ENCODE data around the gene B4GALNT4.
A peak's percentile ranks its signal among the peaks of the same experiment; 100 is the strongest.
"Not testable (repeated sequence)": the region's sequence is repeated elsewhere in the genome, so short reads cannot be mapped to it uniquely, and the experiment has no call there.

The B4GALNT4 gene

DNA sequence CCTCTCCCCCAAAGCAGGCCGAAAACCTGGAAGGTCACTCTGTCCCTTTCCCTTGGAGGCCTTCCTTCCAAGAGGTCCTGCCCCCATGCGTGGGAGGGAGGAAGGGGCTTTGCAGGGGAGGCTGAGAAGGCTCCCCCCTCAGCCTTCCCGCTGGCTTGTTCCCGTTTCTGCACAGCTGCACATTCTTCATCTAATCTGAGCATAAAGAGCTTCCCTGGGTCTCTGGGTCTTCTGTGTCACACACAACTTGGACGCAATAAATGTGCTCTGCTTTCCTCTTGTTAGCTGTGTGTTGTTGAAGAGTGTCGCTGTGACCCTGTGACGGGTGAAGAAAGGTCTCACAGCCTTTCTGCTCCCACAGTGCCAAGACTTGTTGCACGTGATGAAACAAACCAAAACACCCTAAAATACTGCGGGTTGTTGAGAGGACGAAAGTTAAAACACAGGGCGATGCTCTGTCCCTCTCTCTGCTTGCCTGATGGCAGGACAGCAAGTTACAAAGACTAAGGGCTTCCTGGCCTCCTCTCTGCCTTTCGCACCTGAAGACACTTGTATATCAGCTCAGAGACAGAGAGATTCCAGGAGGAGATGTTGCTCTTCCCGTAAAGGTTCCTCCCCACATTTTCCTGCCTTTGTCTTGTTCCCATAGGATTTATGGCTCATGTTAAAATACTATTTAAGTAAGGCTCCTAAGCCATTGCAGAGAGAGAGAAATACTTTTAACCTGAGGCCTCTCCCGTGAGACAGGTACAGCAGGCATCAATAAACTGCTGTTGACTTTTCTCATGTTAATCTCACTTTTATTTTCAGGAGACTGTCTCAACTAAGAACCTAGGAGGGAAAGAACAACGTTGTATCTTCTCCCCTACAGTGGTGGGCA, 33.3 kb upstream of the B4GALNT4 start:
- DNase-seq = peak in 7 of 51 donors; percentile 17 to 56 (median 36)

- DNase-seq = no peak
Measured at GRCh38 chr11:336659-337198, 32.6 kb upstream of the B4GALNT4 start.

GRCh38 chr11:337711-338110, 31.6 kb upstream of the B4GALNT4 start:
- DNase-seq = no peak

- DNase-seq = no peak
Measured at GRCh38 chr11:339963-340362, 29.3 kb upstream of the B4GALNT4 start.

- DNase-seq = no peak
Measured at GRCh38 chr11:340539-341512, 28.5 kb upstream of the B4GALNT4 start.

GRCh38 chr11:342328-342727, 27.0 kb upstream of the B4GALNT4 start:
- no peak for DNase-seq

- DNase-seq = no peak
Measured at GRCh38 chr11:344836-345578, 24.3 kb upstream of the B4GALNT4 start.

- no peak for DNase-seq
Measured at GRCh38 chr11:346529-346928, 22.8 kb upstream of the B4GALNT4 start.

GRCh38 chr11:349270-349954, 19.9 kb upstream of the B4GALNT4 start:
- not testable (repeated sequence) for DNase-seq

GRCh38 chr11:350033-350722, 19.1 kb upstream of the B4GALNT4 start:
- not testable (repeated sequence) for DNase-seq

GRCh38 chr11:350723-351255, 18.5 kb upstream of the B4GALNT4 start:
- DNase-seq = no peak

DNA sequence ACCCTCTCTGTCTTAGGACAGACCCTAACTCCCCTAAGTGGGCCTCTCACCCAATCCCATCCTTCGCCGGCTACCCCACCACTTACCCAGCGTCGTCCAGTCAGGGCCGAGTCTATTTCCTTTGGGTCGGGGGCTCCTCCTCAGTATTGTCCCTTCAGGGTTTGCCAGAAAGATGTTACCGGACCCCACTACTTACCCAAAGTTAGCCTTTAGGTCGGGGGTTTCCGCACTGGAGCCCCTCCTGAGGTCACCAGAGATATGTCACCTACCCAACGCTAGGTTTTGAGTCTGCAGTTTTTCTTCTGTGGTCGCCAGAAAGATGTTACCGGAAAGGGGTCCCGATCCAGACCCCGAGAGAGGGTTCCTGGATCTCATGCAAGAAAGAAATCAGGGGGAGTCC, 17.9 kb upstream of the B4GALNT4 start:
- DNase-seq = no peak

DNA sequence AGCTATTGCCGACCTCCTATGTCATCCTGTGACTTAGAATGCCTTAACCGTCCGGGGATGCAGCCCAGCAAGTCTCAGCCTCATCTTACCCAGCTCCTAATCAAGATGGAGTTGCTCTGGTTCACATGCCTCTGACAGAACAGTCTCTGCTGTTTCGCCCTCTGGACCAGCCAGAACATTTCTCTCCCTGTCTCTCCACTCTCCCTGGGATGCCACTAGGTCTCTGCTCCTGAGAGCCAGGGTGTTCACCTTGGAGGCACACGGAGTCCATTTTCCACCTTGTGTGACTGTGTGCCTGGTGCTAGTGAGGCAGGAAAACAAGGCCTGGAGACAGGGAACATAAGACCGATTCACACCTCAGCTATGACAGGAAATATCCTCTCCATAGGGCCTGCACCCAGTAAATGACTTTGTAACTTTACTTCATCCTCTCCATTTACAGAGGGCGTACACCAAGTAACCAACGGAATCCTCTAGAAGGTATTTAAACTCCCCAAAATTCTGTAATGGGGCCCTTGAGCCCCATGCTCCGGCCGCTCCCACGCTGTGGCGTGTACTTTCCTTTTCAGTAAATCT, 16.8 kb upstream of the B4GALNT4 start:
- no peak for DNase-seq

GRCh38 chr11:353179-353873, 16.0 kb upstream of the B4GALNT4 start:
- peak in 41 of 51 donors; percentile 20 to 91 (median 67) for DNase-seq

DNA sequence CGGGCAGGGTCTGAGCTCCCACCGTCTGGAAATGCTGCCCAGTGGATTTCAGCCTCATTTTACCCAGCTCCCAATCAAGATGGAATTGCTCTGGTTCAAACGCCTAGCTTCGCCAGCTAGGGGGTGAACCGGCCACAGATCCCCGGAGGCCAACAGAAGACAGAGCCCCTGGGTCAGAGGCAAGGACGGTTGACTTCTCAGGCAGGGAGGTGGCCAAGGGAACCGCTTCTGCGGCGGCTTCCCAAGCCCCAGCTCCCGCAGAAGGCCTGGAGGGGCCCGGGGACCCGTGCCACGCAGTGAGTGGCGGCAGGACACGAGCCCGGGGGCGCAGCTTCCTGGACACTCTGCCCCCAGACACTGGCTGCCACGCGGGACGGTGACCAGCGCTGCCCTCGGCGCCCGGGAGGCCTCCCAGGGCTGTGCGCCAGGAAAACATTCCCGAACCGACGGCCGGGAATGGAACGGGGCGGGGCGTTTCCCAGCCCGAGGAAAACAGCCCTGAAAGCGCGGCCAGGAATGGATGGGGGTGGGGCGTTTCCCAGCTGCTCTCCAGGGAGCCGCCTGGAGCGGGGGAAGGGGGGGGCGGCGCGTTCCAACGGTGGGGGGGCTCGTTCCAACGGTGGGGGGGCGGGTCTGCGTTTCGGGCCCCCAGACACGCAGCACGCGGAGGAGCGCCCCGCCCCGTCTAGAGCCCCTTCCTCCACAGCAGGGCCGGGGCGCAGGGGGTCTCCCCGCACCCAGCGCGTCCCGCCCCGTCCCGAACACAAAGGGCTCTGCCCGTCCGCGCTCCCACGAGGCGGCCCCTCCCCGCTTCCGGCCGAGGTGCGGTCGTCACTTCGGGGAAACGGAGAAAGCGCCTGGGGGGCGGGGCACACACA, 13.5 kb upstream of the B4GALNT4 start:
- DNase-seq = peak in 43 of 51 donors; percentile 28 to 90 (median 67)

- DNase-seq = no peak
Measured at GRCh38 chr11:356610-357009, 12.7 kb upstream of the B4GALNT4 start.

- DNase-seq = no peak
Measured at GRCh38 chr11:357582-357981, 11.7 kb upstream of the B4GALNT4 start.

Measured in hypothalamus (tissue), 51 donors.